Neutrophil (primary cell): ENCODE measurements around the gene CABYR.
A peak's percentile ranks its signal among the peaks of the same experiment; 100 is the strongest.

Experiments
- H3K27ac ChIP-seq: fragments of 200-600 bp; sonication (generic); 2 replicates; pipeline ENCODE4 v1.5.1; 2016; ENCODE audit warnings: mild to moderate bottlenecking, moderate library complexity
- H3K27me3 ChIP-seq: fragments of 200-600 bp; sonication (generic); 2 replicates; pipeline ENCODE4 v1.6.0; 2016; ENCODE audit warnings: mild to moderate bottlenecking
- H3K36me3 ChIP-seq: fragments of 200-600 bp; sonication (generic); 2 replicates; pipeline ENCODE4 v1.5.1; 2017
- H3K4me1 ChIP-seq, 2 experiments: fragments of 200-600 bp in 1 of 2; sonication (generic) in 1 of 2; 1 replicate in 1 of 2; 2 replicates in 1 of 2; pipeline versions ENCODE4 v1.5.1 to v1.6.1; 2013 to 2016; ENCODE audit warnings: low read depth in 1 of 2, low read length in 1 of 2, mild to moderate bottlenecking in 1 of 2, moderate library complexity in 1 of 2; ENCODE audit not compliant: control insufficient read depth in 1 of 2, insufficient read depth in 1 of 2
- H3K4me3 ChIP-seq, 2 experiments: fragments of 200-600 bp in 1 of 2; sonication (generic) in 1 of 2; 1 replicate in 1 of 2; 2 replicates in 1 of 2; pipeline ENCODE4 v1.5.1; 2013 to 2016; ENCODE audit warnings: low read depth in 1 of 2, low read length in 1 of 2, mild to moderate bottlenecking in 1 of 2, moderate library complexity in 1 of 2
- H3K9me3 ChIP-seq: fragments of 200-600 bp; sonication (generic); 2 replicates; pipeline ENCODE4 v1.5.1; 2016
- TF ChIP-seq, protein P1 (sequence below): fragments of 200-600 bp; sonication (generic); IDR thresholded peaks from 2 replicates; pipeline ENCODE4 v1.5.1; 2016; ENCODE audit warnings: antibody characterized with exemption

Gene CABYR, protein sequence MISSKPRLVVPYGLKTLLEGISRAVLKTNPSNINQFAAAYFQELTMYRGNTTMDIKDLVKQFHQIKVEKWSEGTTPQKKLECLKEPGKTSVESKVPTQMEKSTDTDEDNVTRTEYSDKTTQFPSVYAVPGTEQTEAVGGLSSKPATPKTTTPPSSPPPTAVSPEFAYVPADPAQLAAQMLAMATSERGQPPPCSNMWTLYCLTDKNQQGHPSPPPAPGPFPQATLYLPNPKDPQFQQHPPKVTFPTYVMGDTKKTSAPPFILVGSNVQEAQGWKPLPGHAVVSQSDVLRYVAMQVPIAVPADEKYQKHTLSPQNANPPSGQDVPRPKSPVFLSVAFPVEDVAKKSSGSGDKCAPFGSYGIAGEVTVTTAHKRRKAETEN

DNA sequence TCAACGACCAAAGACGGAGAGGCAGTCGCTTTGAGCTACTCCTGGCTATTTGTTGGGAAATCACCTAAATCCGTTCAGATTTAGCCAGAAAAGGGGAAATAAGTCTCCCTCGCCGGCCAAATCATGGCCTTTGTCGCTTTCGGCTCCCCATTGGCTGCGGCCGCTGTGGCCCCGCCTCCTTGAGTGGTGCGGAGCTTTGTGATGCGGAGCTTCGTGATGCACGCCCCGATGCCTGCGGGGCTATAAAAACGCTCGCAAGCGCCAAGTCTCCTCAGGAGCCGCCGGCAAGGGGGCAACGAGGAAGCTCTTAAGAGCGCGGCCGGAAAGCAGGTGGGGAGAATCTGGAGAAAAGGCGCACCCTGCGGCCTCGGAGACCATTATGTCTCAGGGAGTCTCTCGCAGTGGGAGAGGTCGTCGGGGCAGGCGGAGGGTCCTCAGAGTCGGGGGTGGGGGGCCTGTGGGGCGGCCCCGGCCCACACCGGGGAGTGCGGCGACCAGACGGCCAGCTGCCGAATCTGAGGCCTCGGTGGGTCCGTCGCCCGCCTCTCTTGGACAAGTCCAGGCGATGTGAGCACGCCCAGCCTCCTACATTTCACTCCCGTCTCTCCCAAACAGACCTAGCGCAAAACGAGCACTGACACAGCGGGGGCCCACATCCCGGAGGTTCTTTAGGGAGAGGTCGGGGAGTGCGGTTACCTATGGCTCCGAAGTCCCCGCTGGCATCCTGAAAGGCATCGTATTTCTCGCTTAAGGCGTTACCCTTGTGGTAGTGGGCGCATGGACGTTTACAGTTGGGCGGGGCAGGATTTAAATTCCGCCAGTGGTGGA lies at the start of gene CABYR:
Gene CABYR, plus strand, starts transcription at position 274 of the 828 bp plus-strand sequence. CDS start 4,053 bp downstream, outside the sequence.
- peaks cover 13 to 14% of the 10 kb centered on the region in 2 experiments for H3K4me1 ChIP-seq
- H3K27ac ChIP-seq, result no peak within 1 kb of the TSS
- peak within 1 kb of the TSS; percentile 58 to 64 for H3K4me3 ChIP-seq
- TF ChIP-seq, protein P1, sequence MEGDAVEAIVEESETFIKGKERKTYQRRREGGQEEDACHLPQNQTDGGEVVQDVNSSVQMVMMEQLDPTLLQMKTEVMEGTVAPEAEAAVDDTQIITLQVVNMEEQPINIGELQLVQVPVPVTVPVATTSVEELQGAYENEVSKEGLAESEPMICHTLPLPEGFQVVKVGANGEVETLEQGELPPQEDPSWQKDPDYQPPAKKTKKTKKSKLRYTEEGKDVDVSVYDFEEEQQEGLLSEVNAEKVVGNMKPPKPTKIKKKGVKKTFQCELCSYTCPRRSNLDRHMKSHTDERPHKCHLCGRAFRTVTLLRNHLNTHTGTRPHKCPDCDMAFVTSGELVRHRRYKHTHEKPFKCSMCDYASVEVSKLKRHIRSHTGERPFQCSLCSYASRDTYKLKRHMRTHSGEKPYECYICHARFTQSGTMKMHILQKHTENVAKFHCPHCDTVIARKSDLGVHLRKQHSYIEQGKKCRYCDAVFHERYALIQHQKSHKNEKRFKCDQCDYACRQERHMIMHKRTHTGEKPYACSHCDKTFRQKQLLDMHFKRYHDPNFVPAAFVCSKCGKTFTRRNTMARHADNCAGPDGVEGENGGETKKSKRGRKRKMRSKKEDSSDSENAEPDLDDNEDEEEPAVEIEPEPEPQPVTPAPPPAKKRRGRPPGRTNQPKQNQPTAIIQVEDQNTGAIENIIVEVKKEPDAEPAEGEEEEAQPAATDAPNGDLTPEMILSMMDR, result no peak
- H3K9me3 ChIP-seq, result no peaks in the 10 kb centered on the region
- peaks cover 37% of the 10 kb centered on the region for H3K27me3 ChIP-seq
- no peaks in the 10 kb centered on the region for H3K36me3 ChIP-seq

DNA sequence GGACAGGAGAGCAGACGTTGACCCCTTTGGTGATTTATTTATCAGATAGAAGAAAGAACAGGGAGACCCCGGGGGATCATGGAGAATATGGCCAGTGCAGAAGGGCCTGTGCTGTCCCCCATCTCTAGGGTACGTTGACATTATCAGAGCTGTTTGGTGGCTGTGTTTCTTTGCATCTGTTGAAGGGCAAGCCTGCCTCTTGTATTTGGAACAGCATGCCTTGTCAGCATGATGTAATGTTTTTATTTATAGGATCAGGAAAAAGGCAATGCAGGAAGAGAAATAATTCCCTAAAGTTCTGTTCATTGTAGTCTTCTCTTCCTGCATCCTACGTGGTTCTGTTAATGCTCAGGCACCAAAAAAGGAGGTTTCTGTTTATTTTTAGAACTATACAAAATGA lies 49.8 kb upstream of the CABYR start:
- Histone ChIP-seq H3K4me3 (no peak overlapping the region), H3K36me3 (peaks cover 7% of the 10 kb centered on the region), H3K27me3 (no peaks in the 10 kb centered on the region), H3K27ac (no peak overlapping the region), H3K4me1 (no peaks in the 10 kb centered on the region), H3K9me3 (no peaks in the 10 kb centered on the region)
- TF ChIP-seq, protein P1, result no peak

DNA sequence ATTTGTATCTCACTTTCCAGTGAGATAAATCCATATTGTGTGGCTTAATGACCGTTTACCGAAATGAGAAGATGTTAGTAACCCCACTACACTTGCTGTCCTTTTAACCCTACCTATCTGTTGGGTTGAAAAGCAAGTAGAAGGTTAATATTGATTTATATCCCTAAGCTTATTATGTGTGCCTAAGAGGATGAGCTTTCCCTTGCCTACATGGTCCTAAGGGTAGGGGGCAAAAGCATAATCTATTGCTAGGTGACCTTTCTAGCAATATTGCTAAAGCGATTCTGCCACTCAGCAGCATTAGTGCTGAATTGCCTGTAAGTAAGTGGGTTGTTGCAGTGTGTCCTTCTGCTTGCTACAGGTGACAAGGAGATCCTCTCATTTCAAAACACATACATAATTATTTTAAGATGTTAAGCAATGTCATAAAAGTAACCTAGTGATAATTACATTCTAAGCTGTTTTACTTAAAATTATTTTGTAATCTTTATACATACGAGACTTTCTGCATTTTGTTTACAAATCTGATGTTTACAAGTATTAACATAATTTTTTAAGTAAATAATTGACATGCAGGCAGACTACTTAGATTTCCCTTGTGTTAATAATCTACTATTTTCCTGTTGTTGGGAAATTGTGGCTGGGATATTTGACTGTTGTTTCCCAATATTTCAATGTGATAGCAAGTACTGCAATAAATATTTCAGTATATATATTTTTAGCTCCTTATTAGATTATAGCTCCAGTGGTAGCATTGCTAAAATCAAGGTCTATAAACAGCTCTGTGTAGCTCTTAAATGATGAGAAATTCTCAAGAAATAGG lies 49.1 kb upstream of the CABYR start:
- Histone ChIP-seq H3K27ac (no peak overlapping the region), H3K4me3 (no peak overlapping the region), H3K9me3 (no peaks in the 10 kb centered on the region), H3K27me3 (no peaks in the 10 kb centered on the region), H3K4me1 (no peaks in the 10 kb centered on the region), H3K36me3 (peaks cover 7% of the 10 kb centered on the region)
- TF ChIP-seq, protein P1, result no peak

DNA sequence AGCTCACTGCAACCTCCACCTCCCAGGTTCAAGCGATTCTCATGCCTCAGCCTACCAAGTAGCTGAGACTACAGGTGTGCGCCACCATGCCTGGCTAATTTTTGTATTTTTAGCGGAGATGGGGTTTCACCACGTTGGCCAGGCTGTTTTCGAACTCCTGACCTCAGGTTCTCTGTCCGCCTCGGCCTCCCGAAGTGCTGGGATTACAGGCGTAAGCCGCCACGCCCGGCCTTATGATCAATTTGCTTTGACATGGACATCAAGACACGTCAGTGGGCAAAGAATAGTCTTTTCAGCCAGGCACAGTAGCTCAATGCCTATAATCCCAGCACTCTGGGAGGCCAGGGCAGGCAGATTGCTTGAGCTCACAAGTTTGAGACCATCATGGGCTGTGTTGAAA lies 48.0 kb upstream of the CABYR start:
- peaks cover 7% of the 10 kb centered on the region for H3K36me3 ChIP-seq

DNA sequence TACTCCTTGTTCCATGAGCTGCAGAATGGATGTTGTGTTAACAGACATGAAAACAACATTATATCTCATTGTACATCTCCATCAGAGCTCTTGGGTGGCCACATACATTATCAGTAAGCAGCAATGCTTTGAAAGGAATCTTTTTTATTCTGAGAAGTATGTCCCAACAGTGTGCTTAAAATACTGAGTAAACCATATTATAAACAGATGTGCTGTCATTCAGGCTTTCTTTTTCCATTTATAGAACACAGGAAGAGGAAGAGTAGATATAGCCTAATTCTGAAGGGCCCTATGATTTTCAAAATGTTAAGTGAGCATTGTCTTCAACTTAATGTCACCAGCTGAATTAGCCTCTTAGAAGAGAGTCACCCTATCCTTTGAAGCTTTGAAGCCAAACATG lies 44.3 kb upstream of the CABYR start:
- no peaks in the 10 kb centered on the region for H3K4me1 ChIP-seq
- no peaks in the 10 kb centered on the region for H3K36me3 ChIP-seq
- no peaks in the 10 kb centered on the region for H3K27me3 ChIP-seq
- H3K27ac ChIP-seq, result no peak overlapping the region
- TF ChIP-seq, protein P1, result no peak
- H3K4me3 ChIP-seq, result no peak overlapping the region
- no peaks in the 10 kb centered on the region for H3K9me3 ChIP-seq

More for the DNA sequence above, 48.0 kb upstream of the CABYR start:
- no peak overlapping the region for H3K4me3 ChIP-seq
- TF ChIP-seq, protein P1, result no peak
- no peaks in the 10 kb centered on the region for H3K27me3 ChIP-seq
- no peak overlapping the region for H3K27ac ChIP-seq
- H3K4me1 ChIP-seq, result no peaks in the 10 kb centered on the region
- H3K9me3 ChIP-seq, result no peaks in the 10 kb centered on the region
